GM19395 (cell line): Measurements from ENCODE around the gene TMEM178B.

Experiments
- ATAC-seq: cut with Tn5 transposase; IDR thresholded peaks from one replicate; pipeline ENCODE4 v1.9.1; 2021; ENCODE audit warnings: mild to moderate bottlenecking, moderate library complexity; ENCODE audit not compliant: unreplicated experiment

TMEM178B gene

GRCh38 chr7:141411133-141411532 is 337.3 kb downstream of the TMEM178B start:
- ATAC-seq = no peak

- no peak for ATAC-seq
These were observed 342.1 kb downstream of the TMEM178B start for GRCh38 chr7:141415999-141416398.

GRCh38 chr7:141416650-141417270 is 342.9 kb downstream of the TMEM178B start:
- ATAC-seq = no peak

- ATAC-seq = no peak
These were observed 343.6 kb downstream of the TMEM178B start for GRCh38 chr7:141417506-141417905.

- no peak for ATAC-seq
These were observed 344.2 kb downstream of the TMEM178B start for GRCh38 chr7:141418066-141418465.

GRCh38 chr7:141421306-141421705 is 347.4 kb downstream of the TMEM178B start:
- no peak for ATAC-seq

GRCh38 chr7:141427134-141427533 is 353.3 kb downstream of the TMEM178B start:
- ATAC-seq = no peak

- ATAC-seq = no peak
These were observed 356.7 kb downstream of the TMEM178B start for GRCh38 chr7:141430455-141431139.

- no peak for ATAC-seq
These were observed 357.2 kb downstream of the TMEM178B start for GRCh38 chr7:141431140-141431479.

GRCh38 chr7:141431711-141432110 is 357.8 kb downstream of the TMEM178B start:
- no peak for ATAC-seq

- no peak for ATAC-seq
These were observed 359.8 kb downstream of the TMEM178B start for GRCh38 chr7:141433698-141434097.

GRCh38 chr7:141436139-141436538 is 362.3 kb downstream of the TMEM178B start:
- ATAC-seq = no peak

- ATAC-seq = no peak
These were observed 362.8 kb downstream of the TMEM178B start for GRCh38 chr7:141436575-141437075.

GRCh38 chr7:141439164-141439563 is 365.3 kb downstream of the TMEM178B start:
- ATAC-seq = no peak

GRCh38 chr7:141439776-141440175 is 365.9 kb downstream of the TMEM178B start:
- ATAC-seq = no peak

- ATAC-seq = no peak
These were observed 368.2 kb downstream of the TMEM178B start for GRCh38 chr7:141441837-141442627.

GRCh38 chr7:141442781-141443180 is 368.9 kb downstream of the TMEM178B start:
- no peak for ATAC-seq

- no peak for ATAC-seq
These were observed 371.1 kb downstream of the TMEM178B start for GRCh38 chr7:141444961-141445360.

GRCh38 chr7:141451232-141451631 is 377.4 kb downstream of the TMEM178B start:
- ATAC-seq = no peak

GRCh38 chr7:141452911-141453310 is 379.0 kb downstream of the TMEM178B start:
- no peak for ATAC-seq

- no peak for ATAC-seq
These were observed 380.5 kb downstream of the TMEM178B start for GRCh38 chr7:141454338-141454737.

GRCh38 chr7:141455723-141456122 is 381.9 kb downstream of the TMEM178B start:
- no peak for ATAC-seq
